DND-41 (cell line): ENCODE results near the gene GNB1L.

ENCODE experiments used
- ATAC-seq: fragments of 200-7000 bp; cut with Tn5 transposase; 3 replicates; pipeline ENCODE4 v1.9.1; 2021; ENCODE audit warnings: low read depth; ENCODE audit not compliant: insufficient read depth
- DNase-seq: peaks from one replicate; pipeline ENCODE4 v3.0.0-alpha.2; 2020
- H2AFZ ChIP-seq: 2 replicates; pipeline ENCODE4 v1.6.0; 2012; ENCODE audit warnings: low read depth, low read length
- H3K27ac ChIP-seq: 2 replicates; pipeline ENCODE4 v1.5.1; 2012; ENCODE audit warnings: low read length, inconsistent platforms
- H3K27me3 ChIP-seq: fragments of 200-600 bp; sonication (generic); 2 replicates; pipeline ENCODE4 v1.6.0; 2012; ENCODE audit warnings: low read length, mild to moderate bottlenecking, inconsistent platforms; ENCODE audit not compliant: insufficient read depth, poor library complexity
- H3K36me3 ChIP-seq: 2 replicates; pipeline ENCODE4 v1.5.1; 2012; ENCODE audit warnings: low read length, inconsistent platforms; ENCODE audit not compliant: insufficient read depth
- H3K4me1 ChIP-seq: 2 replicates; pipeline ENCODE4 v1.5.1; 2012; ENCODE audit warnings: mild to moderate bottlenecking, low read length; ENCODE audit not compliant: insufficient read depth
- H3K4me2 ChIP-seq: 2 replicates; pipeline ENCODE4 v1.6.0; 2012; ENCODE audit warnings: mild to moderate bottlenecking, moderate library complexity, low read length, inconsistent platforms; ENCODE audit not compliant: insufficient read depth
- H3K4me3 ChIP-seq, 2 experiments: fragments of 200-600 bp in 1 of 2; shearing (Covaris generic) in 1 of 2; 2 replicates each; pipeline ENCODE4 v1.5.1; 2012 to 2016; ENCODE audit warnings: inconsistent platforms in 2 of 2, low read length in 2 of 2, mild to moderate bottlenecking in 2 of 2, low read depth in 1 of 2, moderate library complexity in 1 of 2
- H3K79me2 ChIP-seq: 2 replicates; pipeline ENCODE4 v1.6.0; 2012; ENCODE audit warnings: low read length, inconsistent platforms; ENCODE audit not compliant: insufficient read depth
- H3K9ac ChIP-seq: 2 replicates; pipeline ENCODE4 v1.6.0; 2012; ENCODE audit warnings: low read depth, mild to moderate bottlenecking, inconsistent platforms, low read length, moderate library complexity
- H3K9me3 ChIP-seq: 2 replicates; pipeline ENCODE4 v1.5.1; 2012; ENCODE audit warnings: low read length, moderate library complexity, mild to moderate bottlenecking, inconsistent platforms; ENCODE audit not compliant: insufficient read depth, severe bottlenecking
- H4K20me1 ChIP-seq: 2 replicates; pipeline ENCODE4 v1.6.0; 2012; ENCODE audit warnings: low read length; ENCODE audit not compliant: insufficient read depth
- CTCF ChIP-seq: IDR thresholded peaks from 2 replicates; pipeline ENCODE4 v1.5.1; 2012; ENCODE audit warnings: borderline replicate concordance, low read length, moderate library complexity, mild to moderate bottlenecking; ENCODE audit not compliant: poor library complexity, severe bottlenecking; ENCODE audit errors: extremely low read depth
- EZH2 ChIP-seq: IDR thresholded peaks from 3 replicates; pipeline ENCODE4 v1.6.1; 2012; ENCODE audit warnings: borderline replicate concordance, low read depth, mild to moderate bottlenecking, moderate library complexity, low read length, inconsistent platforms; ENCODE audit not compliant: severe bottlenecking

The GNB1L gene

GRCh38 chr22:19763458-19764298 lies 91.0 kb downstream of the GNB1L start:
- no peaks in the 10 kb centered on the region for H3K36me3 ChIP-seq
- DNase-seq = no peak
- H3K79me2 ChIP-seq = peaks cover 26% of the 10 kb centered on the region
- H3K4me2 ChIP-seq = no peak overlapping the region
- no peak overlapping the region for H3K27ac ChIP-seq
- H3K27me3 ChIP-seq = peaks cover 9% of the 10 kb centered on the region
- H3K9me3 ChIP-seq = no peaks in the 10 kb centered on the region
- H2AFZ ChIP-seq = no peak overlapping the region
- H3K9ac ChIP-seq = no peak overlapping the region
- H3K4me1 ChIP-seq = peaks cover 20% of the 10 kb centered on the region
- H4K20me1 ChIP-seq = peaks cover 4% of the 10 kb centered on the region; the same call in 1 of the 2 replicates
- H3K4me3 ChIP-seq = no peak overlapping the region
- ATAC-seq = no peak
- TF ChIP-seq EZH2 (no peak), CTCF (no peak)

GRCh38 chr22:19762568-19763457 lies 91.9 kb downstream of the GNB1L start:
- no peak overlapping the region for H3K9ac ChIP-seq
- no peak overlapping the region for H3K4me3 ChIP-seq
- no peak overlapping the region for H3K4me2 ChIP-seq
- ATAC-seq = no peak
- H4K20me1 ChIP-seq = no peaks in the 10 kb centered on the region
- peaks cover 17% of the 10 kb centered on the region for H3K79me2 ChIP-seq
- no peaks in the 10 kb centered on the region for H3K9me3 ChIP-seq
- H3K4me1 ChIP-seq = peaks cover 20% of the 10 kb centered on the region
- H3K27ac ChIP-seq = no peak overlapping the region
- H3K27me3 ChIP-seq = peaks cover 9% of the 10 kb centered on the region
- DNase-seq = no peak
- H2AFZ ChIP-seq = no peak overlapping the region
- no peaks in the 10 kb centered on the region for H3K36me3 ChIP-seq
- TF ChIP-seq EZH2 = no peak
- TF ChIP-seq CTCF = no peak

DNA sequence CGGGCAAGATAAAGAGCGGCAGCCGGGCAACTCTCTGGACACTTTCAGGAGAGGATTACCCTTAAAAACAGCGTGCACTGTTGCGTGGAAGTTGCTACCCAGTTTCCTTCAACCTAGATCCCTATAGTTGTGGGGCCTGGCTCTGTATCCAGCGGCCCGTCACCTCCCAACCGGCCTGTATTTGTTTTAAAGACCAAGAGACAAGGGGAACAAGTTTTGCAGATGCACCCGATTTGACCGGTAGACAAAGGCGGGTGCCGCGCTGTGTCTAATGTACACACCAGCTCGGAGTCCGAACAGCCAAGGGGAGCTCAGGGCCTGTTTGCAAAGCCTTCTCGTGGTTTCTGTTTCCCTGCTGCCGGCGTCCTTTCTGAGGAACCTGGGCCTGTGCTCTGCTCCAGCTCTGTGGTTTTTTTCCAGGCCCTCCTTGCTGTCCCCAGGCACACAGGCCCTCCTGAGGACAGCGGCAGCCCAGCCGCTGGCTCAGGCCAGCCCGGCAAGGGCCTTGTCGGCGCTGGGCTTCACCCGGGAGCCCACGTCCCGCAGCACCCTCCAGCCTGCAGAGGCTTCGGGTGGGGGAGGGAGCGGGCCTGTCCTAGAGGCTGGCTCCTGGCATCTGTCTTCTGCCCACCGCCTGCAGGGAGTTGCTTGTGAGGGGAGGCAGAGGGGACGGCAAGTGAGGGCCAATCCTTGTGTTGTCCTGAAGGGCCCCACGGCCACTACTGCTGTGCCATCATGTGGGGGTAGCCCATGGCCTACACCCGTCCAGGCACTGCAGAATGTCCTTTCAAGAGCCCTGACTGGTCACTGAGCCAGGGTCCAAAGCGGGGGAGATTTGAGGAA lies 92.7 kb downstream of the GNB1L start:
- Histone ChIP-seq H3K4me3 (no peak overlapping the region), H3K27ac (no peak overlapping the region), H3K27me3 (peaks cover 7% of the 10 kb centered on the region), H3K9me3 (no peaks in the 10 kb centered on the region), H3K36me3 (no peaks in the 10 kb centered on the region), H3K9ac (no peak overlapping the region), H3K79me2 (peaks cover 8% of the 10 kb centered on the region), H3K4me1 (peaks cover 12% of the 10 kb centered on the region), H3K4me2 (no peak overlapping the region), H4K20me1 (no peaks in the 10 kb centered on the region), H2AFZ (no peak overlapping the region)
- DNase-seq (no peak), ATAC-seq (no peak)
- TF ChIP-seq EZH2 = no peak
- TF ChIP-seq CTCF = no peak
